GM12878 (cell line): ENCODE results near the gene RAB3IL1.

Experiments
- RAD21 ChIP-seq: IDR thresholded peaks from 2 replicates; pipeline ENCODE4 v1.6.1; 2011; ENCODE audit warnings: mild to moderate bottlenecking, low read depth, low read length, moderate library complexity; ENCODE audit not compliant: insufficient read depth
- SMC3 ChIP-seq: IDR thresholded peaks from 2 replicates; pipeline ENCODE4 v1.6.1; 2011; ENCODE audit warnings: low read length, improper control_type of control experiment, borderline replicate concordance
- SUZ12 ChIP-seq: fragments of 200-600 bp; sonication (generic); IDR thresholded peaks from one replicate; pipeline ENCODE4 v1.6.1; 2018; ENCODE audit warnings: antibody characterized with exemption, mild to moderate bottlenecking; ENCODE audit not compliant: unreplicated experiment

- TF ChIP-seq RAD21 (peak; percentile 82), SUZ12 (no peak), SMC3 (peak; percentile 72)
These were observed 46.2 kb downstream of the RAB3IL1 start for GRCh38 chr11:61871158-61871597.
